HG03558 (cell line): ENCODE measurements around the gene CLDN2.
"Not testable (repeated sequence)": the region's sequence is repeated elsewhere in the genome, so short reads cannot be mapped to it uniquely, and the experiment has no call there.

Source experiments
- ATAC-seq: cut with Tn5 transposase; IDR thresholded peaks from one replicate; pipeline ENCODE4 v1.9.1; 2021; ENCODE audit warnings: moderate number of reproducible peaks; ENCODE audit not compliant: unreplicated experiment; ENCODE audit errors: extremely low read depth

CLDN2 gene

GRCh38 chrX:106919932-106920452 is at the start of gene CLDN2:
TSS of gene CLDN2 (plus strand) at chrX:106920402. CDS start at chrX:106928229, 7,827 bp downstream.
- ATAC-seq: no peak

- ATAC-seq: not testable (repeated sequence)
Observed at GRCh38 chrX:106872796-106873195, 47.4 kb upstream of the CLDN2 start.

- ATAC-seq: no peak
Observed at GRCh38 chrX:106874075-106874474, 46.1 kb upstream of the CLDN2 start.

GRCh38 chrX:106875151-106875550 is 45.1 kb upstream of the CLDN2 start:
- ATAC-seq: no peak

- ATAC-seq: no peak
Observed at GRCh38 chrX:106889468-106889867, 30.7 kb upstream of the CLDN2 start.

GRCh38 chrX:106891762-106892460 is 28.3 kb upstream of the CLDN2 start:
- ATAC-seq: no peak

GRCh38 chrX:106894392-106894909 is 25.8 kb upstream of the CLDN2 start:
- ATAC-seq: no peak

GRCh38 chrX:106894978-106895452 is 25.2 kb upstream of the CLDN2 start:
- no peak for ATAC-seq

- ATAC-seq: no peak
Observed at GRCh38 chrX:106897259-106897658, 22.9 kb upstream of the CLDN2 start.

- peak; percentile 66 for ATAC-seq
Observed at GRCh38 chrX:106898462-106898861, 21.7 kb upstream of the CLDN2 start.

GRCh38 chrX:106899276-106899675 is 20.9 kb upstream of the CLDN2 start:
- no peak for ATAC-seq

GRCh38 chrX:106899841-106900240 is 20.4 kb upstream of the CLDN2 start:
- ATAC-seq: no peak

- ATAC-seq: no peak
Observed at GRCh38 chrX:106901341-106901740, 18.9 kb upstream of the CLDN2 start.

- no peak for ATAC-seq
Observed at GRCh38 chrX:106901781-106902219, 18.4 kb upstream of the CLDN2 start.

- ATAC-seq: no peak
Observed at GRCh38 chrX:106902684-106903083, 17.5 kb upstream of the CLDN2 start.

GRCh38 chrX:106903291-106903824 is 16.8 kb upstream of the CLDN2 start, which contains the start of gene RIPPLY1:
TSS of gene RIPPLY1 (minus strand) at chrX:106903341. CDS start at chrX:106903287, 54 bp downstream.
- no peak for ATAC-seq

GRCh38 chrX:106903856-106904528 is 16.2 kb upstream of the CLDN2 start:
- no peak for ATAC-seq

- no peak for ATAC-seq
Observed at GRCh38 chrX:106905064-106905708, 15.0 kb upstream of the CLDN2 start.

GRCh38 chrX:106906361-106906760 is 13.8 kb upstream of the CLDN2 start:
- ATAC-seq: no peak

GRCh38 chrX:106912864-106913263 is 7.3 kb upstream of the CLDN2 start:
- ATAC-seq: no peak
